GM19099 (cell line): ENCODE results near the gene MBP.

Source experiments
- POLR2A ChIP-seq: IDR thresholded peaks from 3 replicates; pipeline ENCODE4 v1.6.1; 2011; ENCODE audit warnings: low read depth; ENCODE audit not compliant: insufficient read length; ENCODE audit errors: extremely low read depth

The MBP gene

GRCh38 chr18:77141401-77142118, 9.0 kb upstream of the MBP start:
- no peak for TF ChIP-seq POLR2A

- TF ChIP-seq POLR2A = no peak
Observed at GRCh38 chr18:77140439-77141109, 8.0 kb upstream of the MBP start.

GRCh38 chr18:77140030-77140429, 7.4 kb upstream of the MBP start:
- no peak for TF ChIP-seq POLR2A

- TF ChIP-seq POLR2A = no peak
Observed at GRCh38 chr18:77139619-77140018, 7.0 kb upstream of the MBP start.

GRCh38 chr18:77138270-77138669, 5.7 kb upstream of the MBP start:
- no peak for TF ChIP-seq POLR2A

GRCh38 chr18:77137851-77138250, 5.3 kb upstream of the MBP start:
- no peak for TF ChIP-seq POLR2A

- no peak for TF ChIP-seq POLR2A
Observed at GRCh38 chr18:77136871-77137665, 4.5 kb upstream of the MBP start.

GRCh38 chr18:77136076-77136718, 3.6 kb upstream of the MBP start:
- no peak for TF ChIP-seq POLR2A

- no peak for TF ChIP-seq POLR2A
Observed at GRCh38 chr18:77135339-77136075, 2.9 kb upstream of the MBP start.

GRCh38 chr18:77134611-77135010, 2.0 kb upstream of the MBP start:
- no peak for TF ChIP-seq POLR2A

- no peak for TF ChIP-seq POLR2A
Observed at GRCh38 chr18:77133835-77134496, 1.4 kb upstream of the MBP start.

- TF ChIP-seq POLR2A = no peak
Observed at GRCh38 chr18:77133051-77133834, 660 bp upstream of the MBP start.

GRCh38 chr18:77131652-77132368, 773 bp downstream of the MBP start:
- TF ChIP-seq POLR2A = peak; percentile 40

GRCh38 chr18:77131100-77131651, 1.4 kb downstream of the MBP start:
- TF ChIP-seq POLR2A = peak; percentile 38
